ENCODE results near the gene CARD9. TPM values are rescaled to one million over a fixed set of nuclear protein-coding genes. Genes with fewer than 3 reads are reported as not detected.

CARD9 gene
- total and polyA plus RNA-seq, 9 donors: 1.1 to 2.7 (median 1.4) TPM

GRCh38 chr9:136374183-136374575, 710 bp upstream of the CARD9 start:
- DNase-seq: no peak
- H3K36me3 ChIP-seq (ENCODE audit: control insufficient read depth, insufficient read depth, low read length): peaks cover 14% of the 10 kb centered on the region
- H3K27me3 ChIP-seq (ENCODE audit: control insufficient read depth, insufficient read depth, low read length): no peaks in the 10 kb centered on the region
- H3K9me3 ChIP-seq (replicated peaks; ENCODE audit: control insufficient read depth, low read depth, low read length): no peaks in the 10 kb centered on the region
- no peak overlapping the region for H3K27ac ChIP-seq (ENCODE audit: low read length)
- peaks cover 19% of the 10 kb centered on the region for H3K4me1 ChIP-seq (ENCODE audit: control insufficient read depth, insufficient read depth, low read length)
- H3K4me3 ChIP-seq (ENCODE audit: low read length): no peak overlapping the region
- 78% methylated on average over 14 of the region's 14 CpGs for WGBS (ENCODE audit: insufficient coverage)

GRCh38 chr9:136372561-136373299, 739 bp downstream of the CARD9 start:
- Histone ChIP-seq H3K27me3 (ENCODE audit: control insufficient read depth, insufficient read depth, low read length) (no peaks in the 10 kb centered on the region), H3K36me3 (ENCODE audit: control insufficient read depth, insufficient read depth, low read length) (peaks cover 4% of the 10 kb centered on the region), H3K9me3 (replicated peaks; ENCODE audit: control insufficient read depth, low read depth, low read length) (no peaks in the 10 kb centered on the region), H3K4me1 (ENCODE audit: control insufficient read depth, insufficient read depth, low read length) (peaks cover 19% of the 10 kb centered on the region), H3K4me3 (ENCODE audit: low read length) (peak overlapping the region; percentile 21), H3K27ac (ENCODE audit: low read length) (no peak overlapping the region)
- WGBS (ENCODE audit: insufficient coverage): 21% methylated on average over 21 of the region's 21 CpGs
- peak; percentile 74 for DNase-seq

DNA sequence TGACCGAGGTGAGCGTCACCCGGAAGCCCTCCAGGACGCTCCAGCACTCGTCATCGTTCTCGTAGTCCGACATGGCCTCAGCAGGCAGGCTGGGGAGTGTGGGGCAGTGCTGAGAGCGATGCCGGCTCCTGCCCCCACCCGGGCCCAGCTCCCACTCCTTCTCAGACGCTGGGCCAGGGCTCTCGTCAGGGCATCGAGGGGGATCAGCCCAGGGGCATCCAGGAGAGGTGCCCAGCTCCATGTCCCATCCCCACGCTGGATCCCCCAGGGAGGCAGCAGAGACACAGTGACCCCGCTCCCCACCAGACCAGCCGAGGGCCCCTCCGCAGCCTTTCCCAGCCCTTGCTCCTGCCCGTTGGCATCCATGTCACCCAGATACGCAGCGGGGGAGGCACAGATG, 1.5 kb downstream of the CARD9 start:
- Histone ChIP-seq H3K9me3 (replicated peaks; ENCODE audit: control insufficient read depth, low read depth, low read length) (no peaks in the 10 kb centered on the region), H3K27me3 (ENCODE audit: control insufficient read depth, insufficient read depth, low read length) (no peaks in the 10 kb centered on the region), H3K36me3 (ENCODE audit: control insufficient read depth, insufficient read depth, low read length) (peaks cover under 1% of the 10 kb centered on the region), H3K27ac (ENCODE audit: low read length) (no peak overlapping the region), H3K4me1 (ENCODE audit: control insufficient read depth, insufficient read depth, low read length) (peaks cover 19% of the 10 kb centered on the region), H3K4me3 (ENCODE audit: low read length) (no peak overlapping the region)
- 85% methylated on average over 17 of the region's 21 CpGs for WGBS (ENCODE audit: insufficient coverage)
- DNase-seq: no peak

GRCh38 chr9:136371533-136371880, 2.0 kb downstream of the CARD9 start:
- peaks cover 19% of the 10 kb centered on the region for H3K4me1 ChIP-seq (ENCODE audit: control insufficient read depth, insufficient read depth, low read length)
- WGBS (ENCODE audit: insufficient coverage): 87% methylated on average over 13 of the region's 13 CpGs
- no peak overlapping the region for H3K4me3 ChIP-seq (ENCODE audit: low read length)
- H3K27me3 ChIP-seq (ENCODE audit: control insufficient read depth, insufficient read depth, low read length): no peaks in the 10 kb centered on the region
- no peaks in the 10 kb centered on the region for H3K36me3 ChIP-seq (ENCODE audit: control insufficient read depth, insufficient read depth, low read length)
- DNase-seq: no peak
- no peak overlapping the region for H3K27ac ChIP-seq (ENCODE audit: low read length)
- no peaks in the 10 kb centered on the region for H3K9me3 ChIP-seq (replicated peaks; ENCODE audit: control insufficient read depth, low read depth, low read length)

DNA sequence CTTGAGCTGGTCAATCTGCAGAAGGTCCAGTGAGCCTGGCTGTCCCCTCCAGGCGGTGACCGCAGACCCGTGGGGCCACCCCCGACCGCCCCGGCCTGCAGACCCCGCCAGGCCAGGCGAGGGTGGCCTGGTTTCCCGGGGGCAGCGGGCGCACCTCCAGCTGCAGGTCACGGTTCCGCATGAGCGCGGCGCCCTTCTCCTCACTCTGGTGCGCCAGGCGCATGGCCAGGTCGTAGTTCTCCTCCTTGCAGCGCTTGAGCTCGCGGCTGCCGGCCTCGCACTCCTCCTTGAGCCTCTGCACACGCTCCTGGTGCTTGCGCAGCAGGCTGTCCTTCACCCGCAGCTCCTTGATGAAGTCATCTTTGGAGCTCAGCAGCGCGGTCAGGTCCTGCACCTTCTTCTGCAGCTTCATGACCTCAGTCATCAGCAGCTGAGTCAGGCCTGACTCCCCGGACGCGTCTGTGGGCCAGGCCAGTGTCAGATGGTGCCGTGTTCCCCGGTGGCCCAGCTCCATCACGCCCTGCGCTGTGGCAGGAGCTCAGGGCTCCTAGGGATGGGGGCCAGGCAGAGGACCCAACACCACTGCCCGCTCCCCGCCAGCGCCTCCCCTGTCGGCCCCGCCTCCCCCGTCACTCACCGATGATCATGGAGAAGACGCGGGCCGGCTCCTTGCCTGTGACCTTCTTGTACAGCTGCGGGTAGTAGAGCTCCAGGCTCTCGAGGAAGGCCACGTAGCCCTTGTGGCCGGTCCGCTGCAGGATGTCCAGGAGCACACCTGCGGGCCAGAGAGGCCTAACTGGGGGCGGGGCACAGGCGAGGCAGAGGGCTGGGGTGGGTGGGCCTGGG, 2.6 kb downstream of the CARD9 start:
- no peaks in the 10 kb centered on the region for H3K27me3 ChIP-seq (ENCODE audit: control insufficient read depth, insufficient read depth, low read length)
- H3K36me3 ChIP-seq (ENCODE audit: control insufficient read depth, insufficient read depth, low read length): no peaks in the 10 kb centered on the region
- H3K27ac ChIP-seq (ENCODE audit: low read length): no peak overlapping the region
- peaks cover 19% of the 10 kb centered on the region for H3K4me1 ChIP-seq (ENCODE audit: control insufficient read depth, insufficient read depth, low read length)
- no peaks in the 10 kb centered on the region for H3K9me3 ChIP-seq (replicated peaks; ENCODE audit: control insufficient read depth, low read depth, low read length)
- H3K4me3 ChIP-seq (ENCODE audit: low read length): no peak overlapping the region
- DNase-seq: no peak
- WGBS (ENCODE audit: insufficient coverage): 89% methylated on average over 54 of the region's 54 CpGs

DNA sequence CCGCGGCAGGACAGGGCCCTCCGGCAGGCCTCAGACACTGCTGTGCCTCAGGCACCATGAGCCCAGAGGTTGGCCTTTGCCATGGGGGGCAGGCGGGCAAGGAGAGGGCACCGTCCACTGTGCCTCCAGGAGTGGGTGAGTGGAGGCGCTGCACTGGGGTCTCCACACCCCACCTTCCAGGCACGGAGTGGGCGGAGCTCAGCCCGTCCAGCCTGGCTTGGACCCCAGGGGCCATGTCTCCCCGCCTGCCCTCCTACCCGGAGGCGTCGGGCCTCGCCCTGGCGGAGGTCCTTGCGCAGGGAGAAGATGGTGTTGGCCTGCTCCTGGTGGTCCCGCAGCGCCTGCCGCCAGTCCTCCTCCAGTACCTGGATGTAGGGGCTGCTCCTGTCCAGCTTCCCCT, 3.4 kb downstream of the CARD9 start:
- Histone ChIP-seq H3K27me3 (ENCODE audit: control insufficient read depth, insufficient read depth, low read length) (peaks cover 1% of the 10 kb centered on the region), H3K27ac (ENCODE audit: low read length) (no peak overlapping the region), H3K4me1 (ENCODE audit: control insufficient read depth, insufficient read depth, low read length) (peaks cover 27% of the 10 kb centered on the region), H3K36me3 (ENCODE audit: control insufficient read depth, insufficient read depth, low read length) (no peaks in the 10 kb centered on the region), H3K9me3 (replicated peaks; ENCODE audit: control insufficient read depth, low read depth, low read length) (no peaks in the 10 kb centered on the region), H3K4me3 (ENCODE audit: low read length) (no peak overlapping the region)
- no peak for DNase-seq
- 88% methylated on average over 17 of the region's 19 CpGs for WGBS (ENCODE audit: insufficient coverage)

- peaks cover 33% of the 10 kb centered on the region for H3K4me1 ChIP-seq (ENCODE audit: control insufficient read depth, insufficient read depth, low read length)
- no peaks in the 10 kb centered on the region for H3K9me3 ChIP-seq (replicated peaks; ENCODE audit: control insufficient read depth, low read depth, low read length)
- no peak overlapping the region for H3K27ac ChIP-seq (ENCODE audit: low read length)
- no peak overlapping the region for H3K4me3 ChIP-seq (ENCODE audit: low read length)
- H3K27me3 ChIP-seq (ENCODE audit: control insufficient read depth, insufficient read depth, low read length): peaks cover 9% of the 10 kb centered on the region
- no peaks in the 10 kb centered on the region for H3K36me3 ChIP-seq (ENCODE audit: control insufficient read depth, insufficient read depth, low read length)
- no peak for DNase-seq
- WGBS (ENCODE audit: insufficient coverage): 63% methylated on average over 17 of the region's 18 CpGs
These were observed 5.3 kb downstream of the CARD9 start for GRCh38 chr9:136368190-136368589.

- no peaks in the 10 kb centered on the region for H3K36me3 ChIP-seq (ENCODE audit: control insufficient read depth, insufficient read depth, low read length)
- DNase-seq: no peak
- peaks cover 31% of the 10 kb centered on the region for H3K4me1 ChIP-seq (ENCODE audit: control insufficient read depth, insufficient read depth, low read length)
- 69% methylated on average over 44 of the region's 45 CpGs for WGBS (ENCODE audit: insufficient coverage)
- no peaks in the 10 kb centered on the region for H3K9me3 ChIP-seq (replicated peaks; ENCODE audit: control insufficient read depth, low read depth, low read length)
- H3K27ac ChIP-seq (ENCODE audit: low read length): no peak overlapping the region
- H3K27me3 ChIP-seq (ENCODE audit: control insufficient read depth, insufficient read depth, low read length): peaks cover 9% of the 10 kb centered on the region
- H3K4me3 ChIP-seq (ENCODE audit: low read length): no peak overlapping the region
These were observed 5.9 kb downstream of the CARD9 start for GRCh38 chr9:136367296-136368145.

DNA sequence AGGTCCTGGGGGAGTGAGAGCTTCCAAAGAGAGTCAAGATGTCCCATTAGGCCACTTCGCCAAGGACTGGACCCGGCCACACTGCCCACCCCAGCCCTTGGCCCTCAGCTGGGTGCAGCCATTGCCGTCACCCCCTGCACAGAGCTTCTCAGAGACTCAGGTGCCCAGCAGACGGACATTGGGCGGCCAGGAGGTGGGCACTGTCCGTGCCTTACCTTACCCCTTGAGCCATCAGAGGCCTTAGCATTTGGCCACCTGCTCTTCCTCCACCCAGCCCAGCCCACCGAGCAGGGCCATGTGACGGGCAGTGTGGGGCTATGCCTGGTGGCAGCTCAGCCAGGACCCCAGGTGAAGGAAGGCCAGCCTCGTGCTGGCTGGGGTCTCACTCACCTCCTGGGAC, 6.6 kb downstream of the CARD9 start:
- H3K4me3 ChIP-seq (ENCODE audit: low read length): no peak overlapping the region
- no peak for DNase-seq
- H3K27ac ChIP-seq (ENCODE audit: low read length): no peak overlapping the region
- peaks cover 32% of the 10 kb centered on the region for H3K4me1 ChIP-seq (ENCODE audit: control insufficient read depth, insufficient read depth, low read length)
- peaks cover 9% of the 10 kb centered on the region for H3K27me3 ChIP-seq (ENCODE audit: control insufficient read depth, insufficient read depth, low read length)
- no peaks in the 10 kb centered on the region for H3K9me3 ChIP-seq (replicated peaks; ENCODE audit: control insufficient read depth, low read depth, low read length)
- WGBS (ENCODE audit: insufficient coverage): 85% methylated on average over 7 of the region's 9 CpGs
- H3K36me3 ChIP-seq (ENCODE audit: control insufficient read depth, insufficient read depth, low read length): no peaks in the 10 kb centered on the region

- Histone ChIP-seq H3K27me3 (ENCODE audit: control insufficient read depth, insufficient read depth, low read length) (peaks cover 9% of the 10 kb centered on the region), H3K9me3 (replicated peaks; ENCODE audit: control insufficient read depth, low read depth, low read length) (no peaks in the 10 kb centered on the region), H3K4me1 (ENCODE audit: control insufficient read depth, insufficient read depth, low read length) (peaks cover 42% of the 10 kb centered on the region), H3K4me3 (ENCODE audit: low read length) (no peak overlapping the region), H3K27ac (ENCODE audit: low read length) (no peak overlapping the region), H3K36me3 (ENCODE audit: control insufficient read depth, insufficient read depth, low read length) (peaks cover 4% of the 10 kb centered on the region)
- 64% methylated on average over 9 of the region's 9 CpGs for WGBS (ENCODE audit: insufficient coverage)
- peak; percentile 29 for DNase-seq
These were observed 7.7 kb downstream of the CARD9 start for GRCh38 chr9:136365775-136366222.

All from muscle of leg (tissue), 11 donors.